Renal cortex interstitium (tissue), 11 donors: ENCODE results near the gene MAST1. TPM values are rescaled to one million over a fixed set of nuclear protein-coding genes. Genes with fewer than 3 reads are reported as not detected.
A peak's percentile ranks its signal among the peaks of the same experiment; 100 is the strongest.
"Not testable (repeated sequence)": the region's sequence is repeated elsewhere in the genome, so short reads cannot be mapped to it uniquely, and the experiment has no call there.

Source experiments
- DNase-seq, 11 donors: peaks; one replicate each; pipeline ENCODE4 v3.0.0-alpha.2; 2013; ENCODE audit warnings: low read depth in 9 of 11, low spot score in 4 of 11; ENCODE audit errors: extremely low read depth in 1 of 11
- polyA plus RNA-seq, 3 donors: library from polyadenylated mRNA; unstranded; fragments of 120-200 nt; gene quantifications; one replicate each; pipeline ENCODE4 v1.2.1, GENCODE V29; 2013; ENCODE audit not compliant: insufficient read length in 3 of 3

MAST1 gene
- polyA plus RNA-seq, 3 donors: 1.0 to 1.3 (median 1.1) TPM

GRCh38 chr19:12884926-12885748, 46.8 kb downstream of the MAST1 start:
- peak in 3 of 11 donors; percentile 5 to 43 (median 32) for DNase-seq

GRCh38 chr19:12885749-12886650, 47.7 kb downstream of the MAST1 start:
- DNase-seq: no peak

GRCh38 chr19:12886651-12886968, 48.3 kb downstream of the MAST1 start:
- DNase-seq: no peak

- no peak for DNase-seq
These were observed 48.8 kb downstream of the MAST1 start, which contains the start of gene KLF1 for GRCh38 chr19:12886969-12887747. TSS of gene KLF1 (minus strand) at chr19:12887201. CDS start at chr19:12887140, 61 bp downstream.

- DNase-seq: no peak
These were observed 49.8 kb downstream of the MAST1 start for GRCh38 chr19:12888006-12888603.

- not testable (repeated sequence) for DNase-seq
These were observed 52.0 kb downstream of the MAST1 start for GRCh38 chr19:12890299-12890786.

- DNase-seq: peak; percentile 89 to 99 (median 96)
These were observed 52.7 kb downstream of the MAST1 start, which contains the start of gene GCDH for GRCh38 chr19:12890787-12891552. TSS of gene GCDH (plus strand) at chr19:12891160. CDS start at chr19:12891305, 145 bp downstream.

GRCh38 chr19:12891553-12892021, 53.3 kb downstream of the MAST1 start:
- DNase-seq: no peak

GRCh38 chr19:12893582-12893981, 55.3 kb downstream of the MAST1 start:
- no peak for DNase-seq

GRCh38 chr19:12896460-12896859, 58.1 kb downstream of the MAST1 start:
- DNase-seq: no peak

GRCh38 chr19:12899891-12900518, 61.7 kb downstream of the MAST1 start:
- DNase-seq: no peak

GRCh38 chr19:12907166-12907565, 68.9 kb downstream of the MAST1 start:
- no peak for DNase-seq

- no peak for DNase-seq
These were observed 74.3 kb downstream of the MAST1 start for GRCh38 chr19:12912571-12912970.

GRCh38 chr19:12913011-12913561, 74.8 kb downstream of the MAST1 start:
- DNase-seq: peak in 4 of 11 donors; percentile 45 to 55 (median 50)

- DNase-seq: no peak
These were observed 75.8 kb downstream of the MAST1 start for GRCh38 chr19:12913851-12914690.

- not testable (repeated sequence) for DNase-seq
These were observed 77.5 kb downstream of the MAST1 start for GRCh38 chr19:12915860-12916259.
